Measurements from ENCODE around the gene AKR1D1.
"Not testable (repeated sequence)": the region's sequence is repeated elsewhere in the genome, so short reads cannot be mapped to it uniquely, and the experiment has no call there.

AKR1D1 gene

GRCh38 chr7:138074540-138074939 lies 1.7 kb upstream of the AKR1D1 start:
- no peak for DNase-seq

- no peak for DNase-seq
Measured at GRCh38 chr7:138075350-138075749, 909 bp upstream of the AKR1D1 start.

DNA sequence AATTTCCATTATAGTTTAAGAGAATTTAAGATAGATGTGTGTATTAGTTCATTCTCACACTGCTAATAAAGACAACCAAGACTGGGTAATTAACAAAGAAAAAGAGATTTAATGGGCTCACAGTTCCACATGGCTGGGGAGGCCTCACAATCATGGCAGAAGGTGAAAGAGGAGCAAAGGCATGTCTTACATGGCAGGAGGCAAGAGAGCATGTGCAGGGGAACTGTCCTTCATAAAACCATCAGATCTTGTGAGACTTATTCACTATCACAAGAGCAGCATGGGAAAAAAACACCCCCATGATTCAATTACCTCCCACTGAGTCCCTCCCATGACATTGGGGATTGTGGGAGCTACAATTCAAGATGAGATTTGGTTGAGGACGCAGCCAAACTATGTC lies 473 bp upstream of the AKR1D1 start:
- not testable (repeated sequence) for DNase-seq

DNA sequence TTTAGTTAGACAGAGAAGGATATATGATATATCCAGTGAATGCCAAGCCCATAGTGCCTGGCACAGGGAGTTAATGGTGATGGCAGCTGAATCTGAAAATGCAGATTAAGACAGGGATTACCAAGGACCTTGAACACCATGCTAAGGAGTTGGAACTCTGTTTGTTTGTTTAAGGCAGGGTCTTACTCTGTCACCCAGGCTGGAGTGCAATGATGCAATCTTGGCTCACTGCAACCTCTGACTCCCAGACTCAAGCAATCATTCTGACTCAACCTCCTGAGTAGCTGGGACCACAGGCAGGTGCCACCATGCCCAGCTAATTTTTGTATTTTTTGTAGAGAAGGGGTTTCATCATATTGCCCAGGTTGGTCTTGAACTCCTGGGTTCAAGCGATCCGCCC lies 1.6 kb downstream of the AKR1D1 start:
- DNase-seq, result no peak

DNA sequence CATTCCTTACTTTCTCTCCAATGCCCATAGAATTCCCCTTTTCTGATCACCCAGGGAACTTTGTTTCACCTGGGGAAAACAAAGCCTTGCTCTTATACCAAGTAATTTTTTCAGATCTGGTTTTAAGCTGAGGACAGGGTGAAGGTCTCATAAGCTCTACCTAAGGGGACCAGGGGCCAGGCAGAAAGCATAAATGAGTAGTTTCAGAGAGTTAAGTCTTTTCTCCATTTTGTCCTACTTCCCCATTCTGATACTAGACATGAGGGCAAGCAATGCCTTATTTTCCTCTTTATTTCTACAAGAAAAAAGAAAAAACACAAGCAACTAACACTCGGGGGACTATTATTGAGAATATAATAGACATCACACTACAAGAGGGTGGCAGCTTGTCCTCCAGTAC lies 2.9 kb downstream of the AKR1D1 start:
- DNase-seq, result no peak

DNA sequence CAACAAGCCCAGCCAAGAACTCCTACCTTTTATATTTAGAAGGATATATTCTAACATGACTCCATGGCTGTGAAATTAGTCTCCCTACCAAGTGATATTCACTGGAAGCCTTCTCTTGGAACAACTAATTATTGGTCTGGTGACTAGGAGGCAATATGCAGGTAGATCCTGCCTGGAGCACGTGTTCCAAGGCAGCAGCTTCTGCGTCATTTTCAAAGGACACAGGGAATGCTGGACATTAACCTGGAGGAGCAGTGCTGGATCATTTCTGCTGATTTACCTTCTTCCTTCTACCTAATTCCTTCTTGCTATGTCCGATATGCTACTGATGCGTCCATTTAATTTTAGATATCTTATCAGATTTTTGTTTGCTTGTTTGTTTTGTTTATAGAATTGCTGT lies 5.6 kb downstream of the AKR1D1 start:
- no peak for DNase-seq

DNA sequence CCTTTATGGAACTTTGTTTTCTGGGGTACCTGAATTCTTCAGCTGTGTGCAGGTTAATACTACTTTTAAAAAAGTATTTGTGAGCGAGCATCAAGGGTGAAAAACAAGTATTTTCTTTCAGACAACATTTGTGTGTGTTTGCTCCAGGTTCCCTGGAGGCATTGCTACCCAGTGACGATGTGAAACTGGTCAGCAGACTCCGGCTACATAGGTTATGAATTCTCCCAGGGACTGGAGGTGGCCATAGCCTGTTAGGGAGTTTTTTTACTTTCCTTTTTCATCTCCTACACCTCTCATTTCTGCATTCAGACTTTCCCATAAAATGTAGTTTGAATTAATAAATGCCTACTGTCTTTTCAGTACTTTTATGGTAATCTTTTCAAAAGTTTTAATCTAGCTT lies 7.6 kb downstream of the AKR1D1 start:
- no peak for DNase-seq

DNA sequence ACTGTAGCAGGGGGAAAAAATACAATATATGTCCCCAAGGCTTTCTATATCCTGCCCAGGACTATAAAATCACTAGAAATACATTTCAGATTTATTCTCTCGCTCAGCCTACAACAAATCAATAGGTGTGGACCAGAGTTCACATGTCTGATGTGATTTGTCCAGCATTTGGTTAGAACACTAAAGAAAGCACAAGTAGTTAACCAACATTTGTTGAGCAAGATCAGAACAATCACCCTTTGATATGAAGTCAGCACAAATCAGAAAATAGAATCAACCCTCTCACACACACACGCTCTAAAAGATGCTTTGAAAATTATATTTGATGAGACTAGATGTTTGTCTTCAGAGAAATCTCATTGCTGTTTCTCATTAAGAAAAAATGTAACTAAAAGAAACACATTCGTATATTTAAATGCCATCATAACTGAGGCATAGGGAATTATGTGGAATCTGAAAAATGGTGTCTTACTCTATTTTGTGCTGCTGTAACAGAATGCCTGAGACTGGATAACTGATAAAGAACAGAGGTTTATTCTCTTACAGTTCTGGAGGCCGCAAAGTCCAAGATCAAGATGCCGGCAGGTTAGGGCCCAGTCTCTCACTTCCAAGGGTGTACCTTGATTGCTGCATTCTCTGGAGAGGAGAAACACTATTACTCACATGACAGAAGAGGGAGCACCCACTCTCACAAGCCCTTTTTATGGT lies 10.5 kb downstream of the AKR1D1 start:
- DNase-seq, result no peak

DNA sequence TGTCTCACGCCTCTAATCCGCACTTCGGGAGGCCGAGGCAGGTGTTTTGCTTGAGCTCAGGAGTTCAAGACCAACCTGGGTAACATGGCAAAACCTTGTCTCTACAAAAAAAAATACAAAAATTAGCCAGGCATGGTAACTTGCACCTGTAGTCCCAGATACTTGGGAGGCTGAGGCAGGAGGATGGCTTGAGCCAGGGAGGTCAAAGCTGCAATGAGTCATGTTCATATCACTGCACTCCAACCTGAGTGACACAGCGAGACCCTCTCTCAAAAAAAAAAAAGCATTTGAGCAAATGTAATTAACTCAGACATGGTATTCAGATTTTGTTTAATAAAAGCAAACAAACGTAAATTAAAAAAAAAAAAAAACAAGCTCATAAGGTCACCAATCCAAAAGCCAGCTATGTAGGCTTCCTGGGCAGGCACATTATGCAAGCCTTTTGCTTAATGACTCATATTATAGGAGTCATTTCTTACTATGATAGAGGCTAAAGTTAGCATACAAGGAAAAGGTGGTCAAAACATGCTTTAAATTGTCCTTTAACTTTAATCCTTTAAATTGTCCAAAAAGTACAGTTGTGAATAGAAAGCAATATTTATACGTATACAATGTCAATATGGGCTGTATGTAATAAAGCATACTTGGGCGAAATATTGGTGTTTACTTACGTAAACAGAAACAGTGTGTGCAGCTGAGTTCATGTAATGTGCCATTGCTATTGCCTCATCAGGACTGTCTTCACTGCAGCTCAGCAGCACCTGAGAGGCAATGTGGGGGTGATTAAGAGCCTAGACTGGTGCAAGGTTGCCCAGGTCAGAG lies 13.0 kb downstream of the AKR1D1 start:
- peak; percentile 61 for DNase-seq

DNA sequence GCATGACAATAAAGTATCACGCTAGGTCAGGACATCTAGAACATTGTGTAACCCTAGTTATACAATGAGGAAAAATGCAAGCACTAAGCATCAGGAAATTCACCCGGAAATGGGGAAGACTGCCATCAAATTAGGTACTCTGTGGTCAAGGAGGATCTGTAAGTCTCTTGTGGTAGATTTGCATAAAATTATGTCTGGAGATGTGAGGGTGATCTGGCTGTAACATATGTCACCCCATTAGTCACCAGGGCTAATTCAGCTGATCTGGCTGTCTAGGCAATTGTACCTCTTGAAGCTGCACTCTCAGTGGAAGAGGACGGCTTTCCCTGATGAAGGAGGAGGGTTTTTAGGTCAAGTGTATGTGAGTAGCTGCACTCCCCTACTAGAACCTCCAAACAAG lies 14.8 kb downstream of the AKR1D1 start:
- DNase-seq, result peak; percentile 1

- not testable (repeated sequence) for DNase-seq
Measured at GRCh38 chr7:138091840-138092239, 15.6 kb downstream of the AKR1D1 start.

DNA sequence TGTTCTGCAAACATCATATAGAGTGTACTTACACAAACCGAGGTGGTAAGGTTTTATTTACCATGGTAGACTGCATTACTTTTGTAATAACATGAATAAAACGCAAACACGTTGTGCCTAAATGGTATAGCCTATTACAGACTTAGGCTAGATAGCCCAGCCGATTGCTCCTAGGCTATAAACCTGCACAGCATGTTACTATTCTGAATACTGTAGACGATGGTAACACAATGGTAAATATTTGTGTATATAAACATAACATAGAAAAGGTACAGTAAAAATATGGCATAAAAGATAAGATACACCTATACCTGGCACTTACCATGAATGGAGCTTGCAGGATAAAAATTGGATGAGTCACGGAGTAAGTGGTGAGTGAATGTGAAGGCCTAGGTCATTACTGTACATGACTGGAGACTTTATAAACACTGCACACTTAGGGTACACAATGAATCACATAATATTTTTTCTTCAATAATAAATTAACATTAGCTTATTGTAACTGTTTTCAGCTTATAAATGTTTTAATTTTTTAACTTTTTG lies 16.3 kb downstream of the AKR1D1 start:
- peak; percentile 12 for DNase-seq

GRCh38 chr7:138095972-138096935 lies 20.0 kb downstream of the AKR1D1 start:
- no peak for DNase-seq

DNA sequence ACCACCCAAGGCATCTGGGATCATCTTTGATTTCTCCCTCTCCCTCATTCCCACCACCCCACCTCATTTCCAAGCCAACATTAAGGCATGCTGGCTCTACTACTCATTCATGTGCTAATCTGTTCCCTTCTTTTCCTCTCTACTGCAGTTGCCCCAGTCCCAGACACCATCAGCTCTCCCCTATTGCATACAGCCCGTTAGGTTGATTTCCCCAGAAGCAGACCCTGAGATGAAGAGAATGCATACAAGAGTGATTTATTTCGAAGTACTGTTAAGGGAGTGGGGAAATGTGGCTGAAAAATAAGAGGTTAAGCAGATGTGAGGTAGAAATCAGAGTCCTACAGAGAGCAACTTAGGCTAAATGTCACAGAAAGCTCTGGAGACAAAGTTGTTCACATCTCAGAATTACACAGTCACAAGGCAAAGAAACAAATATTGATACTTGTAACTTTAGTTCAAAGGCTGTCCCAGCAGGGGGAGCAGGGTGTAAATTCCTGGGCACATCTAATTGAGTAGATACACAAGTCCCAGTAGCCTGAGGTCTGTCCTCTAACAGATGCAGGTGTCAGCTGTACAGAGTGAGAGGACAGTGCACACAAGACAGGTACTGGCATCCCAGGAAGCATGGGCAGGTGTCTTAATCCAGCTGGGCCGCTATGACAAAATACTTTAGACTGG lies 20.9 kb downstream of the AKR1D1 start:
- peak; percentile 17 for DNase-seq

DNA sequence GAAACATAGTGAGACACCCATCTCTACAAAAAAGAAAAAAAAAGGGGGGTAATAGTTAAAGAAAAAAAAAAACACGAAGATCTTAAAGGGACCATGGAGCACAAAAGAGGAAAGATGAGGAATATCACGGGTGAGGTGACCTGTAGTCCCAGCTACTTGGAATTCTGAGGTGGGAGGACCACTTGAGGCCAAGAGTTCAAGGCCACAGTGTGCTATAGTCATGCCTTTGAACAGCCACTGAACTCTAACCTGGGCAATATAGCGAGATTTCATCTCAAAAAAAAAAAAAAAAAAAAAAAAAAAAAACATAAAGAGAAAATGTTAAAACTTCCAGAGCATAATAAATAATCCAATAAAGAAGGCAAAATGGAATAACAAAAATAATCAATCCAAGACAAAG lies 23.6 kb downstream of the AKR1D1 start:
- DNase-seq, result no peak

DNA sequence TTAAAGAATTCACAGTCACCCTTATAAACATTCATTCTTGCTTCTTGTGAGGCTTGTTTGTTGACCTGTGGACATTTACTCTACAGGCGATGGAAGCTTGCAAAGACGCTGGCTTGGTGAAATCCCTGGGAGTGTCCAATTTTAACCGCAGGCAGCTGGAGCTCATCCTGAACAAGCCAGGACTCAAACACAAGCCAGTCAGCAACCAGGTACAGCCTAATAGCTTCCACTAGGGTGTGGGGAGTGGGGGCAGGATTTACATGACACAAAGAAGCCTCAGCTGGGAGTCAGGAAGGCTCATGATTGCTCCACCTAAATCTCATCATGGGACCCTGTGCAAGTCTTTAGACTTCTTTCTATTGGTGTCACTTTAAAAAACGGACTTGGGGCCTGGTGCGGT lies 29.0 kb downstream of the AKR1D1 start:
- DNase-seq, result no peak

DNA sequence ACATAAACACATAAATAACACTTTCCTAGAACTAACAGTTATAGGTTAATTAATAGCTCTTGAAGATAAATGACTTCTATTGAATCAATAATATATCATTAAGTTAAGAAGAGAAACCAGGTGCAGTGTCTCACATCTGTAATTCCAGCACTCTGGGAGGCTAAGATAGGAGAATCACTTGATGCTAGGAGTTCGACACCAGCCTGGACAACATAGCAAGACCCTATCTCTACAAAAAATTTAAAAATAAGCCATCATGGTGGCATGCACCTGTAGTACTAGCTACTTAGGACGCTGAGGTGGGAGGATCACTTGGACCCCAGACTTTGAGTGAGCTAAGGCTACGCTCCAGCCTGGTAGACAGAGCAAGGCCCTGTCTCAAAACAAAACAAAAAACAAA lies 38.8 kb downstream of the AKR1D1 start:
- DNase-seq, result no peak

DNA sequence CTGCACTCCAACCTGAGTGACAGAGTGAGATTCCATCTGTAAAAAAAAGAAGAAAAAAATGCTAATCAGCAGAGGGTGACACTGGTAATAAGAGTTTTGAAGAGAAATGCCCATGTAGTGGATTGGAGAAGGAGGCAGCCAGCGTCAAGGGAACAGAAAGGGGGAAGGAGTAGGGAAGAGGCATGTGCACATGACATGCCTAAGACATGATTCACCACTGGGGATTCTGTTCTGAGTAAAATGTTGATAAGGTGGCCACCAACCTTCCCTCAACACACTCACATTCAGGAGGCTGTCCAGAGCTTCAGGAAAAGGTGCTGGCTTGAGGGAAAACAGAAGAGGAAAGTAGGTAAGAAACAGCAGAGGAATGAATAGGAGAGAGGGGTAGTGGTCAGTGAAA lies 39.9 kb downstream of the AKR1D1 start:
- peak; percentile 38 for DNase-seq

DNA sequence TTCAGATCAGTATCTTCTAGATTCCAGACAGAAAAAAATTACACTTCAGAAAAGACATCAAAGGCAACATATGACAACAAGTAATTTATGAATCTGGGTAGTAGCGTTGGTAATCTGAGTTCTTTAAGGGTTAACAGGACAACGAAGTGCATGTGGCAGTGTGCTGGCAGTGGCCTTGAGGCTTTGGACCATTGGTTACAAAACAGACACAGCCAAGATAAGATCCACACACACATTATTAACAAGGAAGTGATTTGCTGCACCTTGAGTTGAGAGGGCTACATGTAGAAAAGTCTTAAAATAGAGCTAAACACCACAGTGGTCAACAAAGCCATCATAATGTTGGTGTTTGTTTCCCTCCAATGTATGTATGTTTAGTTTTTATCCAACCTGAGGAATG lies 40.6 kb downstream of the AKR1D1 start:
- DNase-seq, result no peak

DNA sequence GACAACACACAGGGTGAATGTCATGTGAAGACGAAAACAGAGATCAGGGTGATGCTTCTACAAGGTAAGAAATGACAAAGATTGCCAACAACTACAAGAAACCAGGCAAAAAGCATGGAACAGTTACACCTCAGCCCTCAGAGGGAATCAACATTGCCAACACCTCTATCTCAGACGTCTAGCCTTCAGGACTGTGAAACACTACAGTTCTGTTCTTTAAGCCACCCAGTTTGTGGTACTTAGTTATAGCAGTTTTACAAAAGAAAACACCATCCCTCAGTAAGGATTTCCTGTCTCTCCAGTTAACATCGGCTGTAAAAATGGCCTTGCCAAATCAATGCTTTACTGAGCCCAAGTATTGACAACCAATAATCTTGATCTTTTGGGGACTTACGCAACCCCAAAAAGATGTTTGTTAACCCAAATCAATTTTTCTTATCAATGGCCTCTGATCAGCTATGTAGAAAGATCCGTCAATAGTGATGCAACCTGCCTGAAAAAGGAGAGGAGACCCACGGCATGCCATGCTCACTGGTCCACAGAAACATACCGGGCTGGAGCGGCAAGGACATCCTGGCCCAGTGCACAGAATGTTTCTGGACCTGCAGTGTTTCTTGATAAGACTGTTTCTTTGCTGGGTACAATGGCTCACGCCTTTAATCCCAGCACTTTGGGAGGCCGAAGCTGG lies 44.0 kb downstream of the AKR1D1 start:
- no peak for DNase-seq

- no peak for DNase-seq
Measured at GRCh38 chr7:138122162-138122561, 45.9 kb downstream of the AKR1D1 start.

DNA sequence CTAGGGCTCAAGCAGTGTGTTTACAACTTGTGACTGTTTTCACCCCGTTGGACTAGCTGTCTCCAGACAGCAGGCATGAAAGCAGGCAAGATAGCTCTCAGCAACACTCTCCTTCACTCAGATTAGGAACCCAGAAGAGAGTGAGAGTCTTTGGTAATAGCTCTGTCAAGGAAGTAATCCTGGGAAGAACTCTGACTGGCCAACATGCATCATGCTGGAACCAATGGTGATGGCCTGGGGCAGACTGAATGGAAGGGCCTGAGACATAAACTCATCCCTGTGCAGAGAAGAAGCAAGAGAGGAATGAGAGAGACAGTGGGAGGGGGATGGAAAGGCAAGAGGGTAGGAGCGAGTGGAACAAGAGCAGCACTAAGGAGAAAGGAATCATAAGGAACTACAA lies 48.9 kb downstream of the AKR1D1 start:
- peak; percentile 28 for DNase-seq
